Right atrium auricular region (tissue), 2 donors: ENCODE results near the gene UTP11. TPM values are rescaled to one million over a fixed set of nuclear protein-coding genes. Genes with fewer than 3 reads are reported as not detected.

ENCODE experiments used
- DNase-seq: peaks from one replicate; pipeline ENCODE4 v3.0.0-alpha.2; 2019; ENCODE audit warnings: low spot score
- H3K27ac ChIP-seq, 2 donors: fragments of 200-600 bp; sonication (generic); 1 replicate in 1 of 2; 2 replicates in 1 of 2; pipeline ENCODE4 v1.5.1; 2016 to 2019
- H3K27me3 ChIP-seq, 2 donors: fragments of 200-600 bp; sonication (generic); one replicate each; pipeline versions ENCODE4 v1.5.1 to v1.6.0; 2017 to 2019
- H3K36me3 ChIP-seq: fragments of 200-600 bp; sonication (generic); one replicate; pipeline ENCODE4 v1.5.1; 2016
- H3K4me1 ChIP-seq, 2 donors: fragments of 200-600 bp; sonication (generic); one replicate each; pipeline versions ENCODE4 v1.5.1 to v1.6.0; 2017 to 2019
- H3K4me3 ChIP-seq, 2 donors: fragments of 200-600 bp; sonication (generic); 1 replicate in 1 of 2; 2 replicates in 1 of 2; pipeline ENCODE4 v1.5.1; 2017 to 2019; ENCODE audit warnings: mild to moderate bottlenecking in 1 of 2, moderate library complexity in 1 of 2
- H3K9me3 ChIP-seq, 2 donors: fragments of 200-600 bp; sonication (generic); one replicate each; pipeline ENCODE4 v1.5.1; 2019
- CTCF ChIP-seq, 2 donors: fragments of 200-600 bp; sonication (generic); IDR thresholded peaks; one replicate each; pipeline ENCODE4 v1.5.1; 2019; ENCODE audit warnings: antibody characterized with exemption in 2 of 2
- total RNA-seq, 2 donors: library from RNA; depleted of rRNA; stranded (reverse); fragments of >200 nt; gene quantifications; one replicate each; pipeline ENCODE4 v1.1.0, GENCODE V29; 2016

Gene UTP11
- total RNA-seq, 2 donors from 2014 or later = 29.2 to 53.7 TPM

- no peak for DNase-seq
- no peaks in the 10 kb centered on the region for H3K36me3 ChIP-seq
- H3K9me3 ChIP-seq = no peaks in the 10 kb centered on the region
- H3K4me1 ChIP-seq = no peaks in the 10 kb centered on the region
- no peak for TF ChIP-seq CTCF (IDR thresholded peaks at IDR 0.05)
- H3K27ac ChIP-seq = no peak overlapping the region
- peaks cover 0 to 5% of the 10 kb centered on the region in 2 donors for H3K27me3 ChIP-seq
- H3K4me3 ChIP-seq = no peak overlapping the region
Observed at GRCh38 chr1:38072858-38073257, 60.3 kb downstream of the UTP11 start.

GRCh38 chr1:38073534-38074301 is 61.2 kb downstream of the UTP11 start:
- no peaks in the 10 kb centered on the region for H3K4me1 ChIP-seq
- no peak overlapping the region for H3K4me3 ChIP-seq
- H3K27me3 ChIP-seq = no peaks in the 10 kb centered on the region
- H3K9me3 ChIP-seq = no peaks in the 10 kb centered on the region
- H3K36me3 ChIP-seq = no peaks in the 10 kb centered on the region
- TF ChIP-seq CTCF (IDR thresholded peaks at IDR 0.05) = no peak
- DNase-seq = no peak
- no peak overlapping the region for H3K27ac ChIP-seq

- no peak overlapping the region for H3K27ac ChIP-seq
- TF ChIP-seq CTCF (IDR thresholded peaks at IDR 0.05) = no peak
- no peak overlapping the region for H3K4me3 ChIP-seq
- H3K4me1 ChIP-seq = no peaks in the 10 kb centered on the region
- H3K36me3 ChIP-seq = no peaks in the 10 kb centered on the region
- no peaks in the 10 kb centered on the region for H3K9me3 ChIP-seq
- H3K27me3 ChIP-seq = no peaks in the 10 kb centered on the region
- DNase-seq = no peak
Observed at GRCh38 chr1:38074302-38074677, 61.8 kb downstream of the UTP11 start.

Other genes with a start within 250 kb of the UTP11 start
- gene EPHA10, start 247.6 kb upstream of the UTP11 start, total RNA-seq = under 1 TPM in 1 of 2 donors, not detected in 1; 0.22 TPM
- gene MANEAL, start 218.9 kb upstream of the UTP11 start, total RNA-seq = 1 to 10 TPM in 1 of 2 donors, under 1 TPM in 1; 0.67 to 1.0 TPM
- 10 to 100 TPM; 71.5 to 89.3 TPM for gene C1orf122, start 204.9 kb upstream of the UTP11 start, total RNA-seq
- 1 to 10 TPM; 6.1 to 8.6 TPM for gene YRDC, start 204.5 kb upstream of the UTP11 start, total RNA-seq
- gene MTF1, start 153.1 kb upstream of the UTP11 start, total RNA-seq = 1 to 10 TPM; 2.3 to 4.8 TPM
- gene INPP5B, start 65.7 kb upstream of the UTP11 start, total RNA-seq = 10 to 100 TPM; 13.2 to 16.7 TPM
- gene SF3A3, start 22.7 kb upstream of the UTP11 start, total RNA-seq = 10 to 100 TPM; 20.4 to 22.1 TPM
- 10 to 100 TPM in 1 of 2 donors, 1 to 10 TPM in 1; 8.0 to 16.0 TPM for gene FHL3, start 7.2 kb upstream of the UTP11 start, total RNA-seq
- gene POU3F1, start 34.1 kb downstream of the UTP11 start, total RNA-seq = not detected